H1 (cell line): Measurements from ENCODE around the gene ARID1B. TPM values are rescaled to one million over a fixed set of nuclear protein-coding genes. Genes with fewer than 3 reads are reported as not detected.

Experiments
- BCL11A ChIP-seq, 2 experiments: IDR thresholded peaks; one replicate each; pipeline ENCODE4 v1.6.1; 2011; ENCODE audit warnings: low read depth in 2 of 2, low read length in 2 of 2, mild to moderate bottlenecking in 2 of 2
- EGR1 ChIP-seq: IDR thresholded peaks from 2 replicates; pipeline ENCODE4 v1.6.1; 2011; ENCODE audit warnings: low read depth, low read length, borderline replicate concordance
- EP300 ChIP-seq, 2 experiments: IDR thresholded peaks; 1 replicate in 1 of 2; 2 replicates in 1 of 2; pipeline ENCODE4 v1.6.1; 2011 to 2012; ENCODE audit warnings: low read depth in 2 of 2, low read length in 2 of 2, mild to moderate bottlenecking in 2 of 2, borderline replicate concordance in 1 of 2, inconsistent platforms in 1 of 2, moderate library complexity in 1 of 2
- SUZ12 ChIP-seq: fragments of 200-600 bp; sonication (generic); IDR thresholded peaks from 2 replicates; pipeline ENCODE4 v1.6.1; 2012; ENCODE audit warnings: mild to moderate bottlenecking, inconsistent platforms, low read length, moderate library complexity, mixed read lengths
- polyA plus RNA-seq, 7 experiments: library from polyadenylated mRNA; depleted of rRNA in 3 of 7; stranded (reverse) in 5 of 7; unstranded in 2 of 7; fragments of >200 nt in 5 of 7; fragments of 200-250 nt in 2 of 7; gene quantifications; 1 replicate in 5 of 7; 2 replicates in 1 of 7; 4 replicates in 1 of 7; pipeline versions ENCODE4 v1.2.1 to v1.2.3, GENCODE V29; 2011 to 2013; ENCODE audit warnings: missing spikeins in 2 of 7, mixed read lengths in 2 of 7
- total RNA-seq: library from RNA; stranded (reverse); fragmentation: NEBNext Ultra II Directional; extraction: Animal tissue kit (Norgen Biotek cat#: 25700); gene quantifications from 2 replicates; pipeline ENCODE4 v1.2.1, GENCODE V29; 2021

The ARID1B gene
- total and polyA plus RNA-seq, 2 of the 8 experiments (the other 6 are each of a cell fraction or from before 2014, with no cell fraction given), result 24.3 to 70.3 TPM

- no peak for TF ChIP-seq BCL11A (IDR thresholded peaks at IDR 0.05; ENCODE audit: low read depth in 2 of 2, low read length in 2 of 2)
- no peak for TF ChIP-seq SUZ12
- TF ChIP-seq EP300 (IDR thresholded peaks at IDR 0.05; ENCODE audit: borderline replicate concordance in 1 of 2, low read depth in 2 of 2, low read length in 2 of 2), result no peak
- no peak for TF ChIP-seq EGR1
Measured at GRCh38 chr6:156970595-156971112, 193.5 kb downstream of the ARID1B start (continued).
